ENCODE results near the gene WNK2.

Gene WNK2

DNA sequence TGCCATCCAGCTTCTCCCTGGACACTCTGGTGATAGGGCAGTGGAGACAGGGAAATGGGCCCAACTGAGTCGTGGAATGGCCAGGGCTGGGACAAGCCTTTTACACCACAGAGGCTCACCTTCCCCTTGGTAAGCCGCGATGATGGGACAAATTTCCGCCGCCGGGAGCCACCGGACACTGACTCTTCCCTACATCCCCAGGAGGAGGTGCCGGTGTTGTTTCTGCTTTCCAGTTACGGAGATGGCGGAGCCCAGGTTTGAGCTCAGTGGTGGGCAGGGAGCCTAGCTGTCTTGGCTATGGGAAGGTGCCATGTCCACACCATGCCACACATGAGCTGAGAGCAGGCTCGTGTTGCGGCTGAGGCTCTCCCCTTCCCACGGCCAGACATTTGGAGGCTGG is 19.9 kb upstream of the WNK2 start:
- no peak for DNase-seq

DNA sequence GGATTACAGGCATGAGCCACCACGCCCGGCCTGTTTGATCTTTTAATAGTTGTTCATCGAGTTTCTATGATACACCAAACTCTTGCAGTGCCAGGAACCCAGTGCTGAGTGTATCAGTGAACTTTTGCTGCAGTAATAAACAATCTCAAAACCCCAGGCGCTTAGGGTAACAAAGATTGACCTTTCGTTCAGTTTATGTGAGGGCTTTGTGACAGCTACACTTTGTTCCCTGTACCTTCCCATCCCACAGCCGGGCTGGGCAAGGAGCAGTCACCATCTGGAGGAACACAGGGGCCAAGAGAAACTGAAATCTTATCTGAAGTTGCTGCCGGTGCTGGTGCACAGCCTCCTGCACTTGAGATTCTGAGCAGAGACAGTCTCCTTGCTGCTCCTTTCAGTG is 17.2 kb upstream of the WNK2 start:
- no peak for DNase-seq

DNA sequence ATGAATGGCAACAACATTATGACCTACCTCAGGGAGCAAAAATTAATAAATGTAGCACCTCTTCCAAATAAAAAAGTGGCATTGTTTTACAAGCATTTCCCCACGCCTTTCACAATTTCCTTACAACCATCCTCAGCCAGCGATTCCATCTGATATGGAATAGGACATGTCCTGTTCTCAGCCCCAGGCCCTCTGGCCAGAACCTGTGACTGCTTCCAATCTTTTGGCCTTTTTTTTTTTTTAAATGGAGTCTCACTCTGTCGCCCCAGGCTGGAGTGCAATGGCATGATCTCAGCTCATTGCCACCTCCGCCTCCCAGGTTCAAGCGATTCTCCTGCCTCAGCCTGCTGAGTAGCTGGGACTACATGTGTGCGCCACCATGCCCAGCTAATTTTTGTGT is 16.8 kb upstream of the WNK2 start:
- DNase-seq: no peak

DNA sequence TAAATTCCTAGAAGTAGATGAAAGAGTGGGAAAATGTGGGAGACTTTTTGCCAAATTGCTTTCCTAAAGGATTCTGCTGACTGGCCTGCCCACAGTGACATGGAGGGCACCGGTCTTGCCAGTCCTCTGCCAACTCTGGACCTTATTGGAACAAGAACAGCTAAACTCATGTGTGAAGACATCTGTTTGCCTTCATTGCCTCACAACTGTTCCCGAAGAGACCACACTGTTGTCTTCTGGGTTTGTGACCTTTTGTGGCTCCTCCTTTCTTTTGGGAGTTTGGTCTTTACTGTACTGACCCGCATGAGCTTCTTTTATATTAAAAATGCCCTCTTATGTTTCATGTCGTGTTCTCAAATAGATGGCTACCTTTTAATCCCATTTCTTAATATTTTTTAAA is 16.1 kb upstream of the WNK2 start:
- no peak for DNase-seq

DNA sequence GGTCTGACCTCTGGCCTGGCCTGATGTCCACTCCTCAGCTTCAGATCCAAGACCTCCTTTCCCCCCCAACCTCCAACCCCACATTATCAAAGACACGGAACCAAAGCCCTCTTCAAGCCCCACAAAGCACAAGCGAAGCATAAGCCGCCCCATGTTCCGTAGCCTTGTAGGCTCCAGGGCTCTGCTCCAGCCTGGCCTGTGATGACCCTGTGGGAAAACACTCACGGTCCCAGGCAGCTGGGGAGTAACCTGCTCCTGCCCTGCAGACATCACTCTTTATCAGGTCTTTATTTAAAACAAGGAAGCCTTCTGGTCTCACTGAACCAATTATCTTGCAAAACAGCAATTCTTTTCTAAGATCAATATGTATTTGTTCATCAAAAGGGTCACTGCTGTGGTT is 15.4 kb upstream of the WNK2 start:
- DNase-seq: no peak

DNA sequence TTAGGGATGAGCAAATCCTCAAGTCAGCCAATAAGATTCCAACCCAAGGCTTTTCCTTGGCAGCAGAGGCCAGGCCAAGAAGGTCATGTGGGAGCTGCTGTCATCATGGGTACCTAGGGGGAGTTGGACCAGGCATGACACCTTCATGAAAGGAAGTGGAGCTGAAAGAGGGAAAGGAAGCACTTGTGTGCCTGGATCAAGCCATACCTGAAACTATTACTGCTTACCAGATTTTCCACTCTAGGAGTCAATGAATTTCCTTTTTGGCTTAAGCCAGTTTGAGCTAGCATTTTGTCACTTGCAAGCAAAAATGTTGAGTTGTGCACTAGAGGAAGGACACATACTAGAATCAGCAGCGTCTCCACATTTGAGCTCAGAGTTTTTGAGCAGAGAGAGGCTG is 14.5 kb upstream of the WNK2 start:
- no peak for DNase-seq

DNA sequence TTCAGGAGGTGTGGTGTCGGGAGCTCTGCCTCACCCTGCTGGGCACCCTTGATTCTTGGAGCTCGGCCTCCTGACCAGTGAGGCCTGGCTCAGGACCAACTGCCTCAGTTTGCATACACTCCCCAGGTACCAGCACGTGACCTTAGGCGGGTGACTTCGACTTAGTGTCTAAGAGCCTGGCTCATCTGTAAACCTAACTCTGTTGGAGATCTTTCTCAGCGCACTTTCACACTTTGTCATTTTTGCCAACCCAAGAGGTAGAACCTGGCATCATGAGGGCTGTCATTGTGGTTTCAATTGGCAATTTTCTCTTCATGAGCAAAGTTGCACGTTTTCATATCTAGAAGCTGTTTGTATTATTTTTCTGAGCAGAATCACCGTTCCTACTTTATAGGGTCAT is 13.4 kb upstream of the WNK2 start:
- no peak for DNase-seq

DNA sequence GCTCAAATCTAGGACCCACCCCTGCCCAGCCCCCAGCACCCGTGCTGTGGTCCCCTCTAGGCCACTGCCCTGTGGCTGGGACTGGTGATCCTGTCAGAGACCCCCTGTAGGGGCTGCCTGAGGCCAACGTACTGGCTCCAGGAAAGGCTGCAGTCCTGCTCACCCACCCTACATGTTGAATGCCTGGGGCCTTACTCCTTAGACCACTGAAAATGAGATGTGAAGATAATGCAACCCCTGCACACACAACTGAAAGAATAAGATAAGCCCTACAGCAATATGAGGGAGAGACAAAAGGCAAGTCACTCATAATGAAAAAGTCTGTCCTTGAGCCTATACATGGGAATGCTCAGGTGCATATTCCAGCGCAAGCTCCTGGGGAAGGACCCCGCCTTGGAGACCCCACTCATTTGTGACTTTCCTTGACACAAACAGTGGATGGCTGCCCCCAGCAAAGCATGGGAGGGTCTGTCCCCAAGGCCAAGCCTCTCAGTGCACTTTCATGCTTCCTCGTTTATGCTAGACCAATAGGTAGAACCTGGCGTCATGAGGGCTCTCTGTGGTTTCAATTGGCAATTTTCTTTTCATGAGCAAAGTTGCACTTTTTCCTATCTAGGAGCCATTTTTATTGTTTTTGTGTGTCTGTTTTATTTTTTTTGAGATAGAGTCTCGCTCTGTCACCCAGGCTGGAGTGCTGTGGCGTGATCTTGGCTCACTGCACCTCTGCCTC is 12.5 kb upstream of the WNK2 start:
- no peak for DNase-seq

DNA sequence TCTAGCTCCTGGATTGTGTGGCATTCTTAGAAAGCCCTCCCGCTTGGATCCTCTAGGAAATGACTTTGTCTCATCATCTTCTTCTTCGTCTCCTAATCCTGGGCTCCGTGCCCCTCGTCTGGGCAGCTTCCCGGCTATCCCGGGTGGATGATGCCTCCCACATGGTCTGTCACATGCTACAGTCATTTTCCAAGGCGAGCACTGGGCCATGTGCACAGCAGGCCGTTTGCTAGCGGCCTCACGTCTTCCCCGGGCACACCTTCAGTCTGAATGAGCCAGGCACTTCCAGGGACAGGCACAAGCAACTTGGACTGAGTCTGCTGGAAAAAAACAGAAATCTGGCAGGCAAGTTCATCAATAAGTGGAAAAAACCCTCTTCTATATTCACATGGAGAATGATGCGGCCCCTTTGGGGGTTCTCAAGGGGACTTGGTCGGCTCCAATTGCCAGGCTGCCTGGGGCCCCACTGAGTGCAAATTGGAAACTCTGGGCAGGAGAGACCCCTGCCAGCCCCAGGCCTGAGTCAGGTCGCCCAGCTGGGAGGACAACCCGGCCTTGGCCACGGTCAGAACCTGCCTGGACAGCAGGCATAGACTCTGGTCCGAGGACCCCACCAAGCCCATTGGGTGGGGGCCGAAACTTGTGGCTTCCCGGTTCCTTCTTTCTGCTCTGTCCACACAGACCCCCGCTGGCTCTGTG is 11.1 kb upstream of the WNK2 start:
- DNase-seq: no peak

DNA sequence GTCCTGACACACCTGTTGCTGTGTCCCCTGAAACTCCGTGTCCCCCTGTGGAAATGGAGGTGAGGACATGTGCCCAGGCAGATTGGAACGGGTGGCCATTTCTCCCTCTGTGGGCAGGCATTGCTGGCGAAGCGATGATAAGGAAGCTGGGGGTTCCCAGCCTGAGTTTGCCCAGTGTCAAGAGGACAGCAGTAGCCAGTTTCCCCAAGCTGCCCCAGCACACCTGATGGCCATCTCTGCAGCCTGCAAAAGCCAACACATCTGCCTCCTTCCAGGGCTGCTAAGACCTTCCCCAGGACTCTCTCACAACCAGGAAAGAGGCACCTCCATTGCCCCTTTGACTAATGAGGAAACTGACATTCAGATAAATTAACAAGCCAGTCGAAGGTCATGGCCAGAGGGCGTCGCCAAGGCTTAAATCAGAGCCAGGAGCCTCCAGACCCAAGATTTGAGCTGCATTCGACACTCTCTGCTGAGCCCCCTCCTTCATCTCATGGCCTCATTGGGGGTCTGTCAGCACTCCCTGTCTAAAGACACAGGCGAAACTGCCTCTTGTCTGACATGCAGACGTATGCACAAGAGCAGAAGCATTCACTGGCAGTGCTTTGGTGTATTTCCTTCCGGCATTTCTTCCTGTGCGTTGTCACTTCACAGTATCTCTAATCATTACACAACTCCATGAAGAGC is 10.4 kb upstream of the WNK2 start:
- no peak for DNase-seq

DNA sequence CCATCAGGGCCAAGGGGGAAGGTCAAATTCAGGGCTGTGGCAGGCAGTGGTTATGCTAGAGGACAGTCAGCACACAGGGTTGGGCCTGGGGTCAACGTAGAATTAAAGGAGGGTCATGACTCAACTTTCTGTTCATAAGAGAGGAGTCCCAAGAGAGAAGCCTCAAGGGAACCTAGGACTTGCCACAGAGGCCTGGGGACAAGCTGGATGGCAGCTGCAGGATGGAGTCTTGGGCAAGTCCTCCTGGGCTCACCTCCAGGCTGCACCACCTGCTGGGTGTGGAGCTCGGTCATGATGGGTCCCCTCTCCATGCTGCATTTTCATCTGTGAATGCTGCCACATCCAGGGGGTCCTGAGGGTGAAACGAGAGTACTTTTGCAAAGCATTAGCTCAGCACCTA is 9.0 kb upstream of the WNK2 start:
- DNase-seq: no peak

DNA sequence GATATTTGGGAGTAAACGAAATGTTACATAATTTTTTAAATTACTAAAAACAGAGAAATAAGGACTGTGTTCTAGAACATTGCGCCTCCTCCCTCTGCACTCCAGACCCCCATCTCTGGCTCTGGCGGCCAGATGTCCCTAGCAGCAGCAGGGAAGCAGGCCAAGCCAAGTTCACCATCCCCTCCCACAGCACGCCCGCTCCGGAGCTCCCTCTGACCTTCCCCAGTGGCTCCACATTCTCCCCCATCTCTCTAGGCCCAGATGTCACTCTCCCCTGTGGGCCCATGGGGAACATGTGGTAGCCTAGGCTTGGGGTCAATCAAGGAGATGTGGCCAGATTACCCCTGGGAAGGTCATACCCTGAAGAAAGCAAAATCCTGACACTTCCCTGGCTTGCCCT is 6.3 kb upstream of the WNK2 start:
- no peak for DNase-seq

DNA sequence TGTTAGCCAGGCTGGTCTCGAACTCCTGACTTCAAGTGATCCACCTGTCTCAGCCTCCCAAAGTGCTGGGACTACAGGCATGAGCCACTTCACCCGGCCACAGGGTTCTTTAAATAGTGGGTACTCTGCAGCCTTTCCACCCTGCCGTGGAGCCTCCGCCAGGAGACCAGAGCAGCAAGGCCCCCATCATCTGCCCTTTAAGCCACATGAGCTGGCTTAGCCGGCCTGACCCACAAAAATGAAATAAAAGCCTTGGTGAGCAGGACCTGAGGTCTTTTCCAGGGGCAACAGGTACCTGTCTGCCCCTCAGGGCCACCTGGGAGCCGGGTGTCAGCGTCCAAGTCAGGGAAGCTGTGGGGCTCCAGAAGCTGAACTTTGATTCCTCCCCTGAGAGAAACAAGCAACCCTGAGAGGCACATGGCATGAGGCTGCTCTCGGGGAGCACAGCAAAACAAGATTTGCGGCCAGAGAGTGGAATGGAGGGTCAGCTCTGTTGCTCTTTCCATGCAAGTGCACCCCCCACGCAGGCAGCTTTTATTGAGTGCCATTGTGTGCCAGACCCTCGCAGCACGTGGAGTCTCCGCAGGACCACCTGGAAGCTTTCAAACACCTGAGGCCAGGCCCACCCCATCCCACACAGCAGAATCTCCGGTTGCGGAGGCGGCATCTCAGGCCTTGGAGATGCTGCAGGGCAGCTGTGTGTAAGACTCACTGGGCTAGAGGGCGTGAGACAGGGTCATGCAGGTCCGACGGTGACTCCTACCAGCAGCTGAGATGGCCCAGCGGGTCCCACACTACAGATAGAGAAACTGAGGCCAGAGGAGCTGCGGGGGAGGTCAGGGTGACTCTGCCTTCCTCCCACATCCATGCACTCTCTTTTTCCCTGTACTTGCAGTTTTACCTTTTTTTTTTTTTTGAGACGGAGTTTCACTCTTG is 4.8 kb upstream of the WNK2 start:
- no peak for DNase-seq

DNA sequence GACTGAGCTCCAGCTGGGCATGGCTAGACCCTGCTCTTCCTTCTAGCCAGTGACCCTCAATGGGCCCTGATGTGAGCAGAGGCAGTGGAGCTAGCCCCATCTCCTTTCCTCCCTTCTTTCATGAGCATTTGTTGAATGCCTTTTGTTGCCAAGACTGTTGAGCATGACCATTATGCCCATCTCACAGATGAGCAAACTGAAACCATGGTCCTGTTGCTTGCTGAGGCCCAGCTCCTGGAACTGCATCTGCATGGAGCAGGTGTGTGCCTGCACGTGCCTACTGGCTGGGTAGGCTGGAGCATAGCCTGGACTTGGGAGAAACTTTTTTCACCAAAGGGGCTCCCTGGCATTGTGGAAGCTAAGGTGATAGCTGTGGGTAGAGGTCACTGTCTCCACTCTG is 3.0 kb upstream of the WNK2 start:
- DNase-seq: no peak

DNA sequence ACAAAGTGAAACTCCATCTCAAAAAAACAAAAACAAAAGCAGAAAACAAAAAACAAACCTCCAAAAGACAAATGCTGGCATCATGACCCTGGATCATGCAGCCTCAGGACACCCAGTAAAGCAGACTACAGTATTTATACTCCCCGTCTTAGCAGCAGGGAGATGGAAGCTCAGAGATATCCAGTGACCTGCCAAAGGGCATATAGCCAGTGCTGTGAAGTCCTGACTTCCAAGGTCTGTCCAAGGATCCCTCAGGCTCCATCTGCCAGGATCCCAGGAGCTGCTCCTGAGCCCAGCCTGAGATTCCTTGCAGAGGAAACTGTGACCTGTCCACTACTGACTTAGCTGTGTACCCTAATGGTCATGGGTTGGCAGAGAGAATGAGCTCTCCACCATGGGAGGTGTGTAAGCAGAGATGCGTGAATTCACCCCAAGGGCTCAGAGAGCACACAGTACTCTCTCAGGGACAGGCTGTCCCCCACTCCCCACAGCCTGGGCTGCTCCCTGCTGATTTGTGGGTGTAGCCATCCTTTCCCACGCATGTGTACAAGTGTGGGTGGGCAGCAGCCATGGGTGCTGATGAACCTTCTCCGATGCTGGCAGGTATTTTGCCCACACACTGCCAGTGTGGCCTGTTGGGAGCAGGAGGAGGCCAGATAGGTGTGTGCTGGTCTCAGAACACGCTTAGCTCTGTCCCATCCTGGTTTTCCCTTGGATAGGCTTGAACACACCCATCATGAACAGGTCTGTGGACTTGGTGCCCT is 2.1 kb upstream of the WNK2 start:
- no peak for DNase-seq

DNA sequence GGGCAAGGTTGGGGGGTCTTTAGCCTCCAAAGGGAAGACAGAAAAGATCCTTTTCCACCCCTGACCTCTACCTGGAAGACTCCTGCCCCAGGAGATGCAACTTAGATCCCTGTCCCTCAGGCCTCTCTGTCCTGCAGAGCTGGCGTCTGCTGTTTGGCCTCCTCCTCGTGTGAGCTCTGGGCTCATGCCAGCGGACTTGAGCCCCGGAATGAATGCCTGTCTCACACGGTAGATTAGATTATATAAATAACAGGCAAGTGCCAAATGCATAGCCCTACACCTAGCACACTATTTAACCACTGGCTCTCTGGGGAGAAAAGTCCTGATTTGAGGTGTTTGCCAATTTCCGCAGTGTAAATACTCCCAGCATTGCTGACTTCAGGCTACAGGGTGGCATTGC is 1.4 kb upstream of the WNK2 start:
- no peak for DNase-seq

DNA sequence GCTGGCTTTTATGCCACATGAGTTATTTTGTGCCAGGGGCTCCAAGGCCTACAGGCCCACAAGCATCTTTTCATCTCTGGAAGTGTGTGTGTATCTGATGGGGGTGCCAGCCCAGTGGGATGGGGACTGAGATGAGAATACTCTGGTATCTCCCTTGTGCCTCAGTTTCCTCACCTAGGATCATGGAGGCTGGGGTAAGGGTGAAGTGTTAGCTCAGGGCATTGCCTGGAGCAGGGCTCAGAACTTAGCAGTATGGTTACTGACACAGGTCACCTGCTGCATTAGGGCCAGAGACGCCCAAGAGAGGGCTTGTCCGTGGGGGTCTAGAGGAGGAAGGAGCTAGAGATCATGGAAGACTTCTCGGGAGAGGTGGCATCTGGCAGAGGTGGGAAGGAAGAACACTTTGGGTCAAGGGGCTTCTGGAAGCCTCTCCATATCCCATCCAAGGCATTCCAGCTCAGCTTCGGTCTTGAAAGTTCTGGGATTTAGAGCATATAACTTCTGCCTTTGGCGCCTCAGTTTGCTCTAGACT is 742 bp upstream of the WNK2 start:
- no peak for DNase-seq

DNA sequence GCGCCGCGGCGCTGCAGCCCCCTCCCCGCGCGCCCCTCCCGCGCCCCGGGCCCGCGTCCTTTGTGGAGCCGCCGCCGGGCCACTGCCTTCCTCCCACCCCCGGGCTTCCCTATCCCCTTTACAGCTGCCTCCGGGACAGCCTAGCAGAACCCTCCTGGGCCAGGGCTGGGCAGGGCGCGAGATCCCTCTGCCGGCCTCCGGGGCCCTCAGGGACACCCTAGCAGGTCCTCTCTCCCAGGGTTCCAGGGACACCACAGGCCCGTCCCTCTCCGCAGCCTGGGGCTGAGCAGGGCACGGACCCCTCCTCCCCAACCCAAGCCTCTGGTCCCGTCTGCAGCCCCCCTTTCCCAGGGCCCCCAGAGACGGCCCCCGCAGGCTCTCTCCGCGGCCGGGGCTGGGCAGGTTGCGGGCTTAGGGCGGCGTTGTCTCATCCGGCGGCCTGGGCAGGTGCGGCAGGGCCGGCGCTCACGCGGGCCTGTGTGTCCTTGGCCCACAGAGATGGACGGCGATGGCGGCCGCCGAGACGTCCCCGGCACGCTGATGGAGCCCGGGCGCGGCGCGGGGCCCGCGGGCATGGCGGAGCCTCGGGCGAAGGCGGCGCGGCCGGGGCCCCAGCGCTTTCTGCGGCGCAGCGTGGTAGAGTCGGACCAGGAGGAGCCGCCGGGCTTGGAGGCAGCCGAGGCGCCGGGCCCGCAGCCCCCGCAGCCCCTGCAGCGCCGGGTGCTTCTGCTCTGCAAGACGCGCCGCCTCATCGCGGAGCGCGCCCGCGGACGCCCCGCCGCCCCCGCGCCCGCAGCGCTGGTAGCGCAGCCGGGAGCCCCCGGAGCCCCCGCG is 710 bp downstream of the WNK2 start:
- DNase-seq: no peak

DNA sequence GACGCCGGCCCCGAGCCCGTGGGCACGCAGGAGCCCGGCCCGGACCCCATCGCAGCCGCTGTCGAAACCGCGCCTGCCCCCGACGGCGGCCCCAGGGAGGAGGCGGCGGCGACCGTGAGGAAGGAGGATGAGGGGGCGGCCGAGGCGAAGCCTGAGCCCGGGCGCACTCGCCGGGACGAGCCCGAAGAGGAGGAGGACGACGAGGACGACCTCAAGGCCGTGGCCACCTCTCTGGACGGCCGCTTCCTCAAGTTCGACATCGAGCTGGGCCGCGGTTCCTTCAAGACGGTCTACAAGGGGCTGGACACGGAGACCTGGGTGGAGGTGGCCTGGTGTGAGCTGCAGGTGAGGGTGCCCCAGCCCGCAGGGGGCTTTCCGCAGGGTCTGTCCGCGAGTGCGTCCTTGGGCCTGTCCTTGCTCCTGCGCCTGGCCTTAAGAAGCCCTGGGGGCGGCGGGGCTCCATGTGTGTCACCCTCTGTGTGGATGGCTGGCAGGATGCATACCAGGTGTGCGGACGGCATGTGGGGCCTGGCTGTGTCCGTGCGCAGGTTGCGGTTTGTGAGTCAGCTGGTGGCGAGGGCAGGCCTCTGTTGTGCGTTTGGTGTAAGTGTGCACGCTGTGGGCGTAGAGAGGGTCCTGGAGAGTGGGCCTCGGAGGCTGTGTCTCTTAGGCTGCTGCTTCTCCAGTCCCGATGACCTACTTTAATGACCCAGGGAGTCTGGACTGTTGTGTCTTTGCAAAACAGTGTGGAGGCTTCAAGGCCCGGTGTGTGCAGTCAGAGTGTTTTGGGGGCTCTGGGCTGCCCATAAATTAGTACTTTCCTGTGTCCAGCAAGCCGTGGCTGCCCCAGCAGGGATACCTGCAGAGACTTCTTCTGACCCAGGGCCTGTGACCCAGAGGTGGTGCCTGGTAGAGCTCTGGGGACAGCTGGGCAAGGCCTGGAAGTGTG is 1.6 kb downstream of the WNK2 start:
- DNase-seq: no peak

Data from stimulated activated CD4-positive, alpha-beta T cell treated with anti-CD3 and anti-CD28 coated beads, Interleukin-4, amount 100 ng/mL, for 24 hours (primary cell).